Peyer's patch (tissue), 4 donors: ENCODE results near the gene MAB21L4.

ENCODE experiments used
- POLR2A ChIP-seq, 2 donors: fragments of 450-650 bp; IDR thresholded peaks; one replicate each; pipeline ENCODE4 v1.5.1; 2017; ENCODE audit warnings: antibody characterized with exemption in 2 of 2, mild to moderate bottlenecking in 2 of 2, moderate library complexity in 2 of 2
- TF ChIP-seq, protein P1 (sequence below), 6 experiments: fragments of 450-650 bp in 4 of 6; fragments of 200-600 bp in 2 of 6; sonication (generic) in 1 of 6; IDR thresholded peaks; one replicate each; pipeline ENCODE4 v1.5.1; 2017 to 2019; ENCODE audit warnings: antibody characterized with exemption in 6 of 6, mild to moderate bottlenecking in 3 of 6, moderate library complexity in 1 of 6

DNA sequence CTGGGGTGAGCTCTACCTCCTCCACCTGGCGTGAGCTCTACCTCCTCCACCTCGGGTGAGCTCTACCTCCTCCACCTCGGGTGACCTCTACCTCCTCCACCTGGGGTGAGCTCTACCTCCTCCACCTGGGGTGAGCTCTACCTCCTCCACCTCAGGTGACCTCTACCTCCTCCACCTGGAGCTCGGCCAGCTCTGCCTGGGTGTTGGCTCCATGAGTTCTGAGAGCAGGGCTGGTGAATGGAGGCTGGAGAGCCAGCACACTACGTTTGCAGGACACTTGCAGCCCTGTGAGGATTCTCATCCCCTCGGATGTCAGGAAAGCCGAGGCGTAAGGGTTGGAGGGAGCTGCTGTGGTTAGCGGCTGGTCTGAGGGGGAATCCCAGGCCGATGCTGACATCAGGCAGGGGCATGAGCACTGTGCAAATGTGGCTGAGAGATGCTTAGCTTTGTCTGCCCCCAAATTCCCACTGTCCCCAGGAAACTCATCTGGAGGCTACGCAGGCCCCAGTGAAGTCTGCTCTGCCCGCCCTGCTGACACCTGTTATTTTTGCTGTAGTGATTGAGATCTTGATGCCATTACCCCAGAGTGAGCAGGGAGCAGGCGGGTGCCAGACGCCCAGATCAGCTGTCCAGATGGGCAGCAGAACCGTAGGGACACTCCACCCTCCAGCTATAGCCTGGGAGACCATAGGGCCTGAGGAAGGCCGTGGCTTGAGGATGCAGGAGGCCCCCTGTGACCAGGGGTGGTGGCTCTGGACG, 13.4 kb upstream of the MAB21L4 start:
- TF ChIP-seq, protein P1, sequence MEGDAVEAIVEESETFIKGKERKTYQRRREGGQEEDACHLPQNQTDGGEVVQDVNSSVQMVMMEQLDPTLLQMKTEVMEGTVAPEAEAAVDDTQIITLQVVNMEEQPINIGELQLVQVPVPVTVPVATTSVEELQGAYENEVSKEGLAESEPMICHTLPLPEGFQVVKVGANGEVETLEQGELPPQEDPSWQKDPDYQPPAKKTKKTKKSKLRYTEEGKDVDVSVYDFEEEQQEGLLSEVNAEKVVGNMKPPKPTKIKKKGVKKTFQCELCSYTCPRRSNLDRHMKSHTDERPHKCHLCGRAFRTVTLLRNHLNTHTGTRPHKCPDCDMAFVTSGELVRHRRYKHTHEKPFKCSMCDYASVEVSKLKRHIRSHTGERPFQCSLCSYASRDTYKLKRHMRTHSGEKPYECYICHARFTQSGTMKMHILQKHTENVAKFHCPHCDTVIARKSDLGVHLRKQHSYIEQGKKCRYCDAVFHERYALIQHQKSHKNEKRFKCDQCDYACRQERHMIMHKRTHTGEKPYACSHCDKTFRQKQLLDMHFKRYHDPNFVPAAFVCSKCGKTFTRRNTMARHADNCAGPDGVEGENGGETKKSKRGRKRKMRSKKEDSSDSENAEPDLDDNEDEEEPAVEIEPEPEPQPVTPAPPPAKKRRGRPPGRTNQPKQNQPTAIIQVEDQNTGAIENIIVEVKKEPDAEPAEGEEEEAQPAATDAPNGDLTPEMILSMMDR (IDR thresholded peaks at IDR 0.05): no peak
- no peak for TF ChIP-seq POLR2A (IDR thresholded peaks at IDR 0.05)
